HCT116 (cell line): ENCODE data around the gene NAGPA. TPM values are rescaled to one million over a fixed set of nuclear protein-coding genes. Genes with fewer than 3 reads are reported as not detected.

Experiments
- ATAC-seq: fragments of 200-7000 bp; cut with Tn5 transposase; 2 replicates; pipeline ENCODE4 v1.9.1; 2020; ENCODE audit warnings: mild to moderate bottlenecking, moderate library complexity
- BruUV-seq: library from RNA; stranded (reverse); fragments of 400-500 nt; replicated peaks from 2 replicates; lab custom pipeline; 2021; lab: Mats Ljungman, UMichigan
- CTCF ChIA-PET: fragments of 300-600 bp; sonication (Branson Sonifier 250); formaldehyde crosslinking; loops from one replicate; lab custom pipeline; 2021; ENCODE audit warnings: antibody characterized with exemption; lab: Charles Lee
- POLR2A ChIA-PET: fragments of 300-600, 350-600 bp; sonication (Branson Sonifier 250); formaldehyde crosslinking; loops from one replicate; lab custom pipeline; 2021; ENCODE audit warnings: antibody characterized with exemption; lab: Charles Lee
- RAD21 ChIA-PET, 2 experiments: fragments of 300-600 bp; sonication (Branson Sonifier 250); formaldehyde crosslinking; loops; one replicate each; lab custom pipeline; 2023; ENCODE audit warnings: low total read pairs in 2 of 2; ENCODE audit not compliant: uncharacterized antibody in 2 of 2, unreplicated experiment in 2 of 2, low non-redundant PET in 1 of 2; lab: Charles Lee
- DNase-seq: peaks from one replicate; pipeline ENCODE4 v3.0.0-alpha.2; 2010; ENCODE audit warnings: low read depth, low spot score
- H2AFZ ChIP-seq: fragments of 200-600 bp; shearing (Covaris generic), sonication (generic); 2 replicates; pipeline ENCODE4 v1.6.1; 2017; ENCODE audit warnings: low read depth, mixed run types, mixed read lengths, antibody characterized with exemption, low read length; ENCODE audit not compliant: poor library complexity, severe bottlenecking
- H3K27ac ChIP-seq: 2 replicates; pipeline ENCODE4 v1.5.1; 2012; ENCODE audit warnings: low read depth, low read length
- H3K27me3 ChIP-seq: fragments of 200-600 bp; sonication (generic); 2 replicates; pipeline ENCODE4 v1.6.1; 2016; ENCODE audit warnings: mixed run types, low read length, mixed read lengths; ENCODE audit not compliant: insufficient read depth
- H3K36me3 ChIP-seq, 2 experiments: fragments of 200-500 bp in 1 of 2; fragments of 200-600 bp in 1 of 2; sonication (Bioruptor generic) in 1 of 2; sonication (generic) in 1 of 2; 2 replicates each; pipeline versions ENCODE4 v1.5.1 to v1.6.1; 2014 to 2016; ENCODE audit warnings: low read length in 2 of 2, inconsistent platforms in 1 of 2, mixed read lengths in 1 of 2, mixed run types in 1 of 2; ENCODE audit not compliant: insufficient read depth in 2 of 2, control insufficient read depth in 1 of 2
- H3K4me1 ChIP-seq, 2 experiments: fragments of 200-600 bp in 1 of 2; sonication (generic) in 1 of 2; 2 replicates each; pipeline versions ENCODE4 v1.5.1 to v1.6.1; 2012 to 2017; ENCODE audit warnings: low read length in 2 of 2, inconsistent platforms in 1 of 2, mild to moderate bottlenecking in 1 of 2, mixed read lengths in 1 of 2, mixed run types in 1 of 2, moderate library complexity in 1 of 2; ENCODE audit not compliant: insufficient read depth in 2 of 2, control insufficient read depth in 1 of 2
- H3K4me2 ChIP-seq: fragments of 200-600 bp; sonication (generic); 2 replicates; pipeline ENCODE4 v1.6.1; 2017; ENCODE audit warnings: mixed run types, low read length, mixed read lengths
- H3K4me3 ChIP-seq, 2 experiments: fragments of 200-600 bp in 1 of 2; sonication (generic) in 1 of 2; replicated peaks in 1 of 2; 2 replicates each; pipeline ENCODE4 v1.5.1; 2011 to 2016; ENCODE audit warnings: low read length in 2 of 2, control low read depth in 1 of 2, low read depth in 1 of 2, mild to moderate bottlenecking in 1 of 2, mixed read lengths in 1 of 2, mixed run types in 1 of 2
- H3K79me2 ChIP-seq: fragments of 200-600 bp; sonication (generic); 2 replicates; pipeline ENCODE4 v1.6.1; 2017; ENCODE audit warnings: mild to moderate bottlenecking, mixed run types, low read length, moderate library complexity, mixed read lengths; ENCODE audit not compliant: insufficient read depth
- H3K9ac ChIP-seq: fragments of 200-600 bp; sonication (generic); 2 replicates; pipeline ENCODE4 v1.6.1; 2016; ENCODE audit warnings: low read length, mixed read lengths
- H3K9me2 ChIP-seq: fragments of 200-600 bp; sonication (generic), shearing (Covaris generic); 2 replicates; pipeline ENCODE4 v1.6.1; 2017; ENCODE audit warnings: mixed run types, mild to moderate bottlenecking, moderate library complexity; ENCODE audit not compliant: insufficient read depth
- H3K9me3 ChIP-seq, 2 experiments: fragments of 200-500 bp in 1 of 2; fragments of 200-600 bp in 1 of 2; sonication (Bioruptor generic) in 1 of 2; sonication (generic) in 1 of 2; 2 replicates each; pipeline ENCODE4 v1.6.1; 2014 to 2017; ENCODE audit warnings: low read length in 2 of 2, mixed read lengths in 2 of 2, inconsistent platforms in 1 of 2, low read depth in 1 of 2, mild to moderate bottlenecking in 1 of 2, mixed run types in 1 of 2, moderate library complexity in 1 of 2; ENCODE audit not compliant: control insufficient read depth in 1 of 2, insufficient read depth in 1 of 2
- H4K20me1 ChIP-seq: fragments of 200-600 bp; sonication (generic), shearing (Covaris generic); 2 replicates; pipeline ENCODE4 v1.6.1; 2017; ENCODE audit warnings: mixed run types, mild to moderate bottlenecking, moderate library complexity; ENCODE audit not compliant: insufficient read depth
- CEBPB ChIP-seq: IDR thresholded peaks from 2 replicates; pipeline ENCODE4 v1.6.1; 2012; ENCODE audit warnings: low read depth
- EGR1 ChIP-seq: IDR thresholded peaks from 2 replicates; pipeline ENCODE4 v1.6.1; 2012; ENCODE audit warnings: low read depth
- ELF1 ChIP-seq: IDR thresholded peaks from 2 replicates; pipeline ENCODE4 v1.6.1; 2012; ENCODE audit warnings: low read depth, borderline replicate concordance
- EZH2 ChIP-seq: fragments of 200-600 bp; sonication (generic); IDR thresholded peaks from 2 replicates; pipeline ENCODE4 v1.6.1; 2017; ENCODE audit warnings: antibody characterized with exemption, mixed run types
- EZH2phosphoT487 ChIP-seq: fragments of 200-600 bp; IDR thresholded peaks from 2 replicates; pipeline ENCODE4 v1.6.1; 2018; ENCODE audit warnings: antibody characterized with exemption, borderline replicate concordance
- JUND ChIP-seq: IDR thresholded peaks from 2 replicates; pipeline ENCODE4 v1.6.1; 2012
- POLR2AphosphoS5 ChIP-seq: IDR thresholded peaks from 2 replicates; pipeline ENCODE4 v1.6.1; 2011; ENCODE audit warnings: mild to moderate bottlenecking, low read depth, low read length, moderate library complexity
- SIN3A ChIP-seq: IDR thresholded peaks from 2 replicates; pipeline ENCODE4 v1.6.1; 2012; ENCODE audit warnings: low read depth
- ZNF274 ChIP-seq: fragments of 200-500 bp; sonication (Bioruptor generic); IDR thresholded peaks from 2 replicates; pipeline ENCODE4 v1.6.1; 2014; ENCODE audit warnings: mild to moderate bottlenecking, low read depth, low read length, inconsistent platforms
- intact Hi-C: fragments of 100-400 bp; cut with micrococcal nuclease; formaldehyde crosslinking; loops from 2 replicates; pipeline ENCODE4 v1.10.0; 2022
- total RNA-seq: library from RNA; stranded (reverse); gene quantifications from one replicate; pipeline ENCODE4 v1.2.1, GENCODE V29; 2021; ENCODE audit not compliant: unreplicated experiment
- TF ChIP-seq, protein P1 (sequence below): IDR thresholded peaks from 2 replicates; pipeline ENCODE4 v1.6.1; 2011; ENCODE audit warnings: mild to moderate bottlenecking, low read length, moderate library complexity; ENCODE audit not compliant: insufficient replicate concordance; ENCODE audit errors: extremely low read depth
- TF ChIP-seq, protein P2 (sequence below), 3 experiments: fragments of 200-600 bp in 1 of 3; sonication (generic) in 1 of 3; IDR thresholded peaks in 2 of 3; conservative IDR thresholded peaks in 1 of 3; 2 replicates each; pipeline ENCODE4 v1.5.1; 2012 to 2017; ENCODE audit warnings: low read depth in 2 of 3, low read length in 2 of 3, antibody characterized with exemption in 1 of 3, borderline replicate concordance in 1 of 3, control low read depth in 1 of 3, mild to moderate bottlenecking in 1 of 3, mixed read lengths in 1 of 3, mixed run types in 1 of 3, moderate library complexity in 1 of 3; ENCODE audit not compliant: insufficient read depth in 1 of 3
- TF ChIP-seq, protein P3 (sequence below): IDR thresholded peaks from 2 replicates; pipeline ENCODE4 v1.6.1; 2012

NAGPA gene
- total RNA-seq, 1 experiment from 2014 or later, result 17.5 TPM

DNA sequence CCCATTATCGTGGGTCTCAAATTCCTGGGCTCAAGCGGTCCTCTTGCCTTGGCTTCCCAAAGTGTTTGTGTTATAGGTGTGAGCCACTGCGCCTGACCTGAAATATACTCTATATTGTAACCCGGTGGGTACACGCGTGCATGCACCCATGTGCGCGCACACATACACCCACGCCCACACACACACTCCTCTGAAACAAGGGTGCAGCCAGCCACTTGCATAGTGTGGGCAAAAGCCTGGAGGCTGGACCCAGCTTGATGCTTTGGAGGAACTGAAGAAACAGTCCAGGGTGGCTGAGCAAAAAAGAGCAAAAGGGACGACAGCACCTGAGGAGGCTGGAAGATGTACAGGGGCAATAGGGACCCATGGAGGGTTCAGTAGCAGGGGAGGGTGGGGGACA is 29.9 kb downstream of the NAGPA start:
- no peak for TF ChIP-seq EGR1
- TF ChIP-seq CEBPB, result no peak
- no peak for TF ChIP-seq JUND
- TF ChIP-seq, protein P1, sequence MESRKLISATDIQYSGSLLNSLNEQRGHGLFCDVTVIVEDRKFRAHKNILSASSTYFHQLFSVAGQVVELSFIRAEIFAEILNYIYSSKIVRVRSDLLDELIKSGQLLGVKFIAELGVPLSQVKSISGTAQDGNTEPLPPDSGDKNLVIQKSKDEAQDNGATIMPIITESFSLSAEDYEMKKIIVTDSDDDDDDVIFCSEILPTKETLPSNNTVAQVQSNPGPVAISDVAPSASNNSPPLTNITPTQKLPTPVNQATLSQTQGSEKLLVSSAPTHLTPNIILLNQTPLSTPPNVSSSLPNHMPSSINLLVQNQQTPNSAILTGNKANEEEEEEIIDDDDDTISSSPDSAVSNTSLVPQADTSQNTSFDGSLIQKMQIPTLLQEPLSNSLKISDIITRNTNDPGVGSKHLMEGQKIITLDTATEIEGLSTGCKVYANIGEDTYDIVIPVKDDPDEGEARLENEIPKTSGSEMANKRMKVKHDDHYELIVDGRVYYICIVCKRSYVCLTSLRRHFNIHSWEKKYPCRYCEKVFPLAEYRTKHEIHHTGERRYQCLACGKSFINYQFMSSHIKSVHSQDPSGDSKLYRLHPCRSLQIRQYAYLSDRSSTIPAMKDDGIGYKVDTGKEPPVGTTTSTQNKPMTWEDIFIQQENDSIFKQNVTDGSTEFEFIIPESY, result no peak
- TF ChIP-seq SIN3A, result no peak
- TF ChIP-seq POLR2AphosphoS5, result no peak
- TF ChIP-seq, protein P2, sequence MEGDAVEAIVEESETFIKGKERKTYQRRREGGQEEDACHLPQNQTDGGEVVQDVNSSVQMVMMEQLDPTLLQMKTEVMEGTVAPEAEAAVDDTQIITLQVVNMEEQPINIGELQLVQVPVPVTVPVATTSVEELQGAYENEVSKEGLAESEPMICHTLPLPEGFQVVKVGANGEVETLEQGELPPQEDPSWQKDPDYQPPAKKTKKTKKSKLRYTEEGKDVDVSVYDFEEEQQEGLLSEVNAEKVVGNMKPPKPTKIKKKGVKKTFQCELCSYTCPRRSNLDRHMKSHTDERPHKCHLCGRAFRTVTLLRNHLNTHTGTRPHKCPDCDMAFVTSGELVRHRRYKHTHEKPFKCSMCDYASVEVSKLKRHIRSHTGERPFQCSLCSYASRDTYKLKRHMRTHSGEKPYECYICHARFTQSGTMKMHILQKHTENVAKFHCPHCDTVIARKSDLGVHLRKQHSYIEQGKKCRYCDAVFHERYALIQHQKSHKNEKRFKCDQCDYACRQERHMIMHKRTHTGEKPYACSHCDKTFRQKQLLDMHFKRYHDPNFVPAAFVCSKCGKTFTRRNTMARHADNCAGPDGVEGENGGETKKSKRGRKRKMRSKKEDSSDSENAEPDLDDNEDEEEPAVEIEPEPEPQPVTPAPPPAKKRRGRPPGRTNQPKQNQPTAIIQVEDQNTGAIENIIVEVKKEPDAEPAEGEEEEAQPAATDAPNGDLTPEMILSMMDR (IDR thresholded peaks at IDR 0.05 in 2 of 3, conservative IDR thresholded peaks at IDR 0.05 in 1 of 3; ENCODE audit: borderline replicate concordance in 1 of 3, insufficient read depth in 1 of 3, low read depth in 2 of 3, low read length in 2 of 3), result no peak
- TF ChIP-seq, protein P3, sequence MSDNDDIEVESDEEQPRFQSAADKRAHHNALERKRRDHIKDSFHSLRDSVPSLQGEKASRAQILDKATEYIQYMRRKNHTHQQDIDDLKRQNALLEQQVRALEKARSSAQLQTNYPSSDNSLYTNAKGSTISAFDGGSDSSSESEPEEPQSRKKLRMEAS, result no peak
- TF ChIP-seq ELF1, result no peak
- TF ChIP-seq EZH2phosphoT487, result no peak
- TF ChIP-seq ZNF274, result no peak
- TF ChIP-seq EZH2, result no peak
- TF ChIP-seq, all 23 proteins: peak for 0
- H4K20me1 ChIP-seq, result no peaks in the 10 kb centered on the region
- ATAC-seq, result no peak

More for the DNA sequence above, 29.9 kb downstream of the NAGPA start:
- Histone ChIP-seq H3K4me1 (no peaks in the 10 kb centered on the region), H3K36me3 (no peaks in the 10 kb centered on the region), H3K9me3 (no peaks in the 10 kb centered on the region), H3K4me2 (no peak overlapping the region), H2AFZ (no peak overlapping the region), H3K27me3 (no peaks in the 10 kb centered on the region; the same call in 1 of the 2 replicates), H3K9me2 (no peaks in the 10 kb centered on the region), H3K79me2 (no peaks in the 10 kb centered on the region), H3K27ac (no peak overlapping the region), H3K9ac (no peak overlapping the region), H3K4me3 (no peak overlapping the region)
- RAD21 ChIA-PET, result no interaction called here
- CTCF ChIA-PET, result no interaction called here
- POLR2A ChIA-PET, result no interaction called here
- BruUV-seq, result no TSS peak
- intact Hi-C loops, result no loop called here
- no peak for DNase-seq
